HG02852 (cell line): ENCODE results near the gene RAB8A.
"Not testable (repeated sequence)": the region's sequence is repeated elsewhere in the genome, so short reads cannot be mapped to it uniquely, and the experiment has no call there.

ENCODE experiments used
- ATAC-seq: cut with Tn5 transposase; IDR thresholded peaks from one replicate; pipeline ENCODE4 v1.9.1; 2021; ENCODE audit warnings: mild to moderate bottlenecking, moderate library complexity; ENCODE audit not compliant: unreplicated experiment

Gene RAB8A

DNA sequence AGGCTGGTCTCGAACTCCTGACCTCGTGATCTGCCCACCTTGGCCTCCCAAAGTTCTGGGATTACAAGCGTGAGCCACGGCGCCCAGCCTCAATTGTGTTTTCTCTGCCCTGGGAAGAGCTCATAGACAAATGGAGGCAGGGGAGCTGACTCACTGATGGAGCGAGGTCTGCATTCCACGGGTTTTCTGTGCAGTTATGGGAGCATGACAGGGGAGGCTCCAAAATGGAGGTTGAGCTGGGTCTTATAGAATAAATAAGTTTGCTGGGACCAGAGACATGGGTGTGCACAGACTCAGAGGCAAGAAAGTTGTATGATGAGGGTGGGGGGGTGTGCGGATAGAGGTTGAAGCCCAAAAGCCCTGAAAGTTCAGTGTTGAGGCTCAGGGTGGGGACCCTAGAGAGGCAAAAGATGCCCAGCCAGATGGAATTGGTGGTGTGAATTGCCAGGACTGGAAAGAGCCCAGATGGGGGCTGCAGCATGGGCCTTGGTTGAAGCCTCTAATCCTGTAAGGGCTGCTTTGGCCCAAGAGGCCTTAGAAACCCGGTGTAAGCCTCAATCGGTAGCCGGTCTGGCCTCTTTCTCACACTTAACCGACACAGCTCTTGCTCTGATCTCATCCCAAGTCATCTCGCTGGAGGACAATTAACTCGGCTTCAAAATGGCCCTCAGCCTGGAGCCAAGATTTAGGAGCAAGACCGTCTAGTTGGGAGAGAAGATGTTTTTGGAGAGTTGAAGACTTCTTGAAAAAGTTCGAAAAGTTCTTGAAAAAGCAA lies 33.5 kb upstream of the RAB8A start:
- no peak for ATAC-seq

DNA sequence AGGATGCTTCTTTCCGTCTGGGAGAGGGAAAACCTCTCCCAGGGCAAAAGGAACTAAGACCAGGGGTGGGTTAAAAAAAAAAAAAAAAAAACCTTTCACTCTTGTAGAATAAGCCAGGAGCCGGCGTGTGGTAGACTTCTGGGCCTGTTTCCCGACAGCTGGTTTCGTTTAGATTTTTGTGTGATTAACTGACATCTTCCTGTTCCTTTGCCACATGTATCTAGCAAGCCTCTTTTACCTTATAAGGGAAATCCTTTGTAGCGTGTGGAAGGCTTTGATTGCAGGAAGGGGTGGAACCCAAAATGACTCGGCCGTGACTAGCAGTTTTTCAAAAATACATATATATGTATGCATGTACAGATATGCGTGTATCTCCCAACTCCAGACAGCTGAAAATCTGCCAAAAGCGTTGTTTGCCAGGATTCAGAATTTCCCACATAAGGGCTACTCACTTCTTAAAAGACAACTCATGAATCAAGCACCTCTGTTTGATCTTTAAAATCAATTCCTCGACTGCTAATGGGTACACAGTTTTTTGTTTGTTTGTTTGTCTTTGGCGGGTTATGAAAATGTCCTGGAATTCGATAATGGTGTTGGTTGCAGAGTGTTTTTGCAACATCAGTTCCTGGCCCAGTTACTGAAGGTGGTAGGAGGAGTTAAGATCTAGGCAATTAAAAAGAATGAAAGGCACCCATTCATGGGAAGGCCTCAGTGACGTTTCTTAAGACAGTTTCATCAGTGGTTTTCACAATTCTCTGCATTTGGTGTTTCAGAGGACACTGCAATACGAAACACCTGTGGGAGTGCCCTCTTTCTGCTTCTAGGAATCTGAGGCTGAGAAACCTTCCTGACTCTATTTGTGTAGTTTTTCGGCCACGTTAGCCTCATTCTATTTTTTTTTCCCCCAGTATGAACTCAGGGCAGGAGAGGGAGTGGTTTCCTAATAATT lies 32.7 kb upstream of the RAB8A start:
- no peak for ATAC-seq

DNA sequence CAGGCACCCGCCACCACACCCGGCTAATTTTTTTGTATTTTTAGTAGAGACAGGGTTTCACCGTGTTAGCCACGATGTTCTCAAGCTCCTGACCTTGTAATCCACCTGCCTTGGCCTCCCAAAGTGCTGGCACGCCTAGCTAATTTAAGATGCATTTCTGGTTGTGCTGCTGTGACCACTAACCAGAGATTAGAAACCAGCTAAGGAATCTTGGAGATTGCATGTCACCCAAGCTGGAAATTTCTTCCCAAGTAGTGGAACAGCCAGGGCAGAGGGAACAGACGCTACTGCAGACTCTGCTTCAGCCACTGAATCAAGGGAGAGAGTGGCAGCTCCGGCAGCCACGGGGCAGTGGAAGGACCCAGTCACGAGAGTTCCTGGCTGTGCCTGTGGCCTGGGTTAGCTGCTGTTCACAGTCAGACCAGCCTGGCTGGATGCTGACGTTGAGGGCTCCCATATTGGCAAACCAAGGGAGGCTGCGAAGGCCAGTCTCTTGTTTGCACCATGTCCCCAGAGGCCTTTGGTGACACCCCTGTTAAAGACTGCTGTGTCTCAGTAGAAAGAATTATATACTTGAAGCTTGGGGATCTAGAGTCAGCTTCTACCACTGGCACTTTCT lies 27.5 kb upstream of the RAB8A start:
- ATAC-seq: no peak

DNA sequence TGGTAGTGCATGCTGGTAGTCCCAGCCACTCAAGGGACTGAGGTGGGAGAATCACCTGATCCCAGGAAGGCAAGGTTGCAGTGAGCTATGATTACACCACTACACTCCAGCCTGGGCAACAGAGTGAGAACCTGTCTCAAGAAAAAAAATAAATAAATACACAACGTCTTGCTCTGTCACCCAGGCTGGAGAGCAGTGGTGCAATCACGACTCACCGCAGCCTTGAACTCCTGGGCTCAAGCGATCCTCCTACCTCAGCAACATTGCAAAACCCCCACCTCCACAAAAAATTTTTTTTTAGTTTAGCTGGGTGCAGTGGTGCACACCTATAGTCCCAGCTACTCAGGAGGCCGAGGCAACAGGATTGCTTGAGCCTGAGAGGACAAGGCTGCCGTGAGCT lies 26.6 kb upstream of the RAB8A start:
- ATAC-seq: no peak

DNA sequence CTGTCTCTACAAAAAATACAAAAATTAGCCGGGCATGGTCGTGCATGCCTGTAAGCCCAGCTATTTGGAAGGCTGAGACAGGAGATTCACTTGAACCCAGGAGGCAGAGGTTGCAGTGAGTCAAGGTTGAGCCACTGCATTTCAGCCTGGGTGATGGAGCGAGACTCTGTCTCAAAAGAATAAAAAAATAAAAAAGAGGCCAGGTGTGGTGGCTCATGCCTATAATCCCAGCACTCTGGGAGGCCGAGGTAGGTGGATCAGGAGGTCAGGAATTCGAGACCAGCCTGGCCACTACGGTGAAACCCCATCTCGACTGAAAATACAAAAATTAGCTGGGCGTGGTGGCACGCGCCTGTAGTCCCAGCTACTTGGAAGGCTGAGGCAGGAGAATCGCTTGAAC lies 24.3 kb upstream of the RAB8A start:
- not testable (repeated sequence) for ATAC-seq

DNA sequence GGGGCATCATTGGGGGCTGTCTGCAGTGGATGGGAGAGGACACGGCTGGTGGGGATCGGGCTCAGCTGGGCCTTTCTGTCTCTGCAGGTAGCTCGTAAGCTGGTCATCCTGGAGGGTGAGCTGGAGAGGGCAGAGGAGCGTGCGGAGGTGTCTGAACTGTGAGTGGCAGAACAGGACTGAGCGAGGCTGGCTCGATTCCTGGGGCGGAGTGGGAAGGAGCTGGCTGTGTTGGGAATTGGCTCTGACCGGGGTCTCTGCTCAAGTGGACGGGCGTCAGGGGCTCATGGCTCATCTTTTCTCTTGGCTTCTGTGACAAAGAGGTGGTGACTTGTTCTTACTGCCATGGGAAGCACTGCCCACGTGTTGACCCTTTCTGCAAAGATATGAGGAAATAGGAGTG lies 23.7 kb upstream of the RAB8A start:
- ATAC-seq: no peak

DNA sequence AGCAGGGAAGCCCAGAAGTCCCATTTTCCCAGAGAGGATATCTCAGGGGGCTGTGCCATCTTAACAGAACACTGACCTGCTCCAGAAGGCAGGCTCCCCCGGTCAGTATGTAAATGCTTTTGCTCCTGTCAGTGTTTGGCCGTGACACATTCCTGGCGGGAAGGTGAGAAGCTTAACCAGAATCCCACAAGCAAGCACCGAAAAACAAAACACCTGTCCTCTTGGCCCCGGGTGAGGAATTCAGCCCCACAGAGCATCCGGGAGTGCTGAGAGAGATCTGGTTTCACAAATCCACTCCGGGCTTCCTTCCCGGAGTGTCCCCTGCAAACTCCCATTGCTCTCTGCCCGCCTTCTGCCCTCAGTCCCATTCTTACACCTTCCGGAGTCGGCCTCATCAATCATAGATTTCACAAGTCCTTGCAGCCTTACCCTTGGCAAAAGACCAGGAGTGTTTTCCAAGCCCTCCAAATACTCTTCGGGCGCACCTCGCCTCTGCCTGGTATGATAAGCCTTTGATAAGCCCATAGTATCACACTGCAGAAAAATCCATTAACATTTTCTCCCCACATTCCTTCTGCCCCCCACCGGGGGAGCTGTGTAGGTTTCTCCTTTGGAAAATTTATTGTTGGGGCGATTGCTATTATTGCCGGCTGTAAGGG lies 23.2 kb upstream of the RAB8A start:
- ATAC-seq: no peak

DNA sequence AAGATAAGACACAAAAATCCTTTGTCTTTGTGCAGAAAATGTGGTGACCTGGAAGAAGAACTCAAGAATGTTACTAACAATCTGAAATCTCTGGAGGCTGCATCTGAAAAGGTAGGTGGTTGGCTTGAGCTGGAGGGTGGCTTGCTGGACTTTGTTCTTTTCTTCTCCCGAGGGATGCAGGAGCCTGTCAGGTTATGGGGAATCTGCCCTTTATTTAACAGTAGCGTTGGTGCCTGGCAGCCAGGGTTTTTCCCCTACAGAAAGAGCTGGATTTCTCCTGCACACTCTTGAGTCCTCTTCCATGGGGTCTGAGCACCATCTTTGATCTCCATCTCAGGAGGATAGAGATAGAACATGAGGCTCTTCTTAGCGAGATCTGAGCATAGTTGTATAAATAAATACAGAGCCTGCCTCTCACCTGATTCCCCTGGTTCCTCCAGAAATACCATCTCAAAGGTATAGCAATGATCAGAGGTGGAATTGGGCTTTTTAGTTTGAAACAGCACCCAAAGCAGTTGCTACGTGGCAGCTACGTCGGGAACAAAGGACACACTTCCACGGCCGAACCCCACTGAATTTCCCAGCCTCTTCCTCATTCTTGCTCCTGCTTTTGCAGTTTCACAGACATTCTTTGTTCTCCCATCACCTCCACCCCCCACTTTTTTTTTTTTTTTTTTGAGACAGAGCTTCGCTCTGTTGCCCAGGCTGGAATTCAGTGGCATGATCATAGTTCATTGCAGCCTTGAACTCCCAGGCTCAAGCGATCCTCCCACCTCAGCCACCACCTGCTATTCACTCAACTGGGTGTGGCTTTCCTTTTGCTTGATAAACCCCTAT lies 22.5 kb upstream of the RAB8A start:
- no peak for ATAC-seq

DNA sequence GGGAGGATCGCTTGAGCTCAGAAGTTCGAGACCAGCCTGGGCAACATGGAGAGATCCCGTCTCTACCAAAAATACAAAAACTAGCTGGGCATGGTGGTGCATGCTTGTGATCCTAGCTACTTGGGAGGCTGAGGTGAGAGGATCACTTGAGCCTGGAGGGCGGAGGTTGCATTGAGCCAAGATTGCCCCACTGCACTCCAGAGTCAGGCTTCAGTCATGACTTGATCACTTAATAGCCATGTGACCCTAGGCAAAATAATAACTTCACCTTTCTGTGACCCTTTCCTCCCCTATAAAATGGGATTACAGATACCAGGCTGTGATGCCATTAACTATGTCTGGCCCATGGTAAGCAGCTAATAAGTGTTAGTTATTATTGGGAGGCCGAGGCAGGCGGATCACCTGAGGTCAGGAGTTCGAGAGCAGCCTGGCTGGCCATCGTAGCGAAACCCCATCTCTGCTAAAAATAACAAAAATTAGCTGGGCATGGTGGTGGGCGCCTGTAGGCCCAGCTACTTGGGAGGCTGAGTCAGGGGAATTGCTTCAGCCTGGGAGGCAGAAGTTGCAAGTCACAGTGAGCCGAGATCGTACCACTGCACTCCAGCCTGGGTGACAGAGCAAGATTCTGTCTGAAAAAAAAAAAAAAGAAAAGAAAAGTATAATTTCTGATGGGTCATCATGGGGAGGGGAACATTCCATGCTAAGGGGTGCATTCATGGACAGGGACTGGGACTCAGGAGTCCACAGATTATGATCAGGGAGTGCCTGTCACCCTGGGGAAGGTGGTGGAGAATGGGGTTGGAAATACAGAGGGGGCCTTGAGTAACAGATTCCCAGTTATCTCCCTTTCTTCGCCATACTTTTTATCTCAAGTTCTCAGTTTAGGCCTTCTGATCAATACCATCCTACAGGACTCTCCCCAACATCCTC lies 19.9 kb upstream of the RAB8A start:
- no peak for ATAC-seq

DNA sequence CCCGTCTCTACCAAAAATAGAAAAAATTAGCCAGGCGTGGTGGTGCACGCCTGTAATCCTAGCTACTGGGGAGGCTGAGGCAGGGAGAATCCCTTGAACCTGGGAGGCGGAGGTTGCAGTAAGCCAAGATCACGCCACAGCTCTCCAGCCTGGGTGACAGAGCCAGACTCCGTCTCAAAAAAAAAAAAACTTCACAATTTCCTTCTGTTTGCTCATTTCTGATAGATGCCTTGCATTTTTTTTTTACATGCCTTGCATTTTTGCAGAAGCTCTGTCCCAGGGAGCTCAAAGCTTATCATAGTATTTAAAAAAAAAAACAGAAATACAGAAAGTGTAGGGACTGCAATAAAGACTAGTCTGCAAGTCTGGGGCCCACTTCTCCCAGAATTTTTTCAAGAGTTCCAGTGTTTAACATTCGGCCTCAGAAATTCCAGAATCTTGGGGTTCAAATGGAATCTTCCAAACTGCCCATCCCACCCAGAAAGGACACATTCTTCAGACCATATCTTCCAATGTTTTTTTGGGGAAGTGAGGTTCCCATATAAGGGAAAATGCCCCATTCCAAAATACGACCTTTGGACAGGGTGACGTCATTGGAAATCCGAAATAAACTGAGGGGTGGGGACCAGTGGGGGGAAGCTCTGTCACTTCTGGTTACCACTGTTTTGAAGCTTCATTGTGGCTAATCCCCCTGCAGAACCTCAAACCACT lies 17.2 kb upstream of the RAB8A start:
- ATAC-seq: no peak

DNA sequence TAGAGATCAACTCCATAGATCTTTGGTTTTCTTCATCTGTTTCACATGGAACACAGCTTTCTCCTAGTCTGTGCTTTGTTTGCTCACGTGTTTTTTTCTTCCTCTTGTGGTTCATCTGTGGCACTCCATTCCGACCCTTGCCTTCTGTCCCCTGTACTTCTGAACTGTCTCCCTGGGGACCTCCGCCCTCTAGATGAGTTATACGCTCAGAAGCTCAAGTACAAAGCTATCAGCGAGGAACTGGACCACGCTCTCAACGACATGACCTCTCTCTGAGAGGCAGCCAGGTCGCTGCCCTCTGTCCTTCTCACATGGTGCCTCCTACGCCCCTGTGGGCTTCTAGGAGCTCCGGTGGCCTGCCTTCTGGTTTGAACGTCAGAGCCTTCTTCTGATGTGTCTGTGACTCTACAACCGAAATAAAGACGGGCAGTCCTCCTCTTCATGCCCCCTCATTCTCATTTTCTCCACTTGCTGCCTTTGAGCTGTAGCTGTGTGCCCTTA lies 16.6 kb upstream of the RAB8A start:
- no peak for ATAC-seq

DNA sequence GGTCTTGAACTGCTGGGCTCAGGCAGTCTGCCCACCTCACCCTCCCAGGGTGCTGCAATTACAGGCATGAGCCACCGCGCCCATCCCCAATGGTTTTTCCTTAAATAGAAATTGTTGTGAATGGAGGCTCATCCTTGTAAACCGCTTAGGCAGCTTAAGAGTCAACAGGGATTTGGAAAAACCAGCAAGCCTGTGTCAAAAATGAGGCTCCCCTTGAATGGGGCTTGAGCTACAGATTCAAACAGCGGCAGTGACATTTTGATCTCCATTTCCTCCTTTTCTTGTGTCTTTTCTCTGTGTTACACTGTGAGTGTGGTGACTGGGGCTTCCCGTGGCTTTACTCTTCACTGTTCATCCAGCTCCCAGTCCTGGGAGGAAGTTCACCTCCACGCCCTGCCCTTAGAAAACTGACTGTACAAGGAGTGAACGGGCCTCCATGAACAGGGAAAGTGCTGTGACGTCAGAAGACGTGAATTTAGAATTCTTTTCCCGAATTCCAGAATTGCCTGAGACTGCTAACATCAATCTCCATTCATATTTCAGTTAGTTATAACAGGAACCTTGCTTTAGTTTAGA lies 15.3 kb upstream of the RAB8A start:
- ATAC-seq: no peak

DNA sequence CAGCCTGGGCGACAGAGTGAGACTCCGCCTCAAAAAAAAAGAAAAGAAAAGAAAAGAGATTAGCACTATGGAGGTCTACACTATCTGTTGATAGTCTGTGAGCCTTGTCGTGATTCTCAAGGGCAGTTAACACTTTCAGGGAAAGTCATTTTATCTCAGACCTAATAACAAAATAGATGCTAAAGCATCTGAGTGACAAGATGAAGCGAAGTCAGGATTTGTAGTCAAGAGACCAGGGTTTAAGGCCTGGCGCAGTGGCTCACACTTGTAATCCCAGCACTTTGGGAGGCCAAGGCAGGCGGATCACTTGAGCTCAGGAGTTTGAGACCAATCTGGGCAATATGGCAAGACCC lies 13.3 kb upstream of the RAB8A start:
- ATAC-seq: no peak

DNA sequence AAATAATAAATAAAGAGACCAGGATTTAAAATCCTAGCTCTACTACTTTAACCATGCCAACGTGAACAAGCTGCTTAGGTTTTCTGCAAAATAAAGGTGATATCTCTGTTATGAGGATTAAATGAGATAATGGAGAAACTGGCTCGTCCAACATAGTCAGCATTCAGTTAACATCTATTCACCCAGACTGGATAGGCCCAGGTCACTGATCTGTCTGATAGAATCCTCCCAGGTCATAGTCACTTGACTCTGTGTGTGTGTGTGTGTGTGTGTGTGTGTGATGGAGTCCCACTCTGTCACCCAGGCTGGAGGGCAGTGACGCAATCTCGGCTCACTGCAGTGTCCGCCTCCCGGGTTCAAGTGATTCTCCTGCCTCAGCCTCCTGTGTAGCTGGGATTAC lies 12.9 kb upstream of the RAB8A start:
- ATAC-seq: no peak

DNA sequence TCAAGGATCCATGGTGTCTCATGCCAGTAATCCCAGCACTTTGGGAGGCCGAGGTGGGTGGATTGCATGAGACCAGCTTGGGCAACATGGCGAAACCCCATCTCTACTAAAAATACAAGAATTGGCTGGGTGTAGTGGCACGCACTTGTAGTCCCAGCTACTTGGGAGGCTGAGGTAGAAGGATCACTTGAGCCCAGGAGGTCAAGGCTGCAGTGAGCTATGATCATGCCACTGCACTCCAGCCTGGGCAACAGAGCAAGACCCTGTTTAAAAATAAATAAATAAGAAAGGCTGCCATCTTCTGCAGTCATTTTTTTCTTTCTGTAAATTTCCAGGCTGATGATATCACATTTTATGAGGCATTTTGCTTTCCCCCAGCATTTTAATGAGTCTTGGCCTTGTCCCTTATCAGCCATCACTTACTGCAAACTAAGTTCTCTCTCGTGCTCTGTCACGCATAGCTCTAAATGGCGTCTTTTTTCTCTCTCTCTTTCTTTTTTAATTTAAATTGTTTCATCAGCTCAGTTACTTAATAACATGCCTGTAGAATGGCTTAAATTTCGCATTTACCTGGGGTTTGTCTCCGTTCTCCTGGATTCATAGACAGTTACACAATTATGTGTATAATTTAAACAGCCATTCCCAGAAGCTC lies 12.2 kb upstream of the RAB8A start:
- ATAC-seq: not testable (repeated sequence)

DNA sequence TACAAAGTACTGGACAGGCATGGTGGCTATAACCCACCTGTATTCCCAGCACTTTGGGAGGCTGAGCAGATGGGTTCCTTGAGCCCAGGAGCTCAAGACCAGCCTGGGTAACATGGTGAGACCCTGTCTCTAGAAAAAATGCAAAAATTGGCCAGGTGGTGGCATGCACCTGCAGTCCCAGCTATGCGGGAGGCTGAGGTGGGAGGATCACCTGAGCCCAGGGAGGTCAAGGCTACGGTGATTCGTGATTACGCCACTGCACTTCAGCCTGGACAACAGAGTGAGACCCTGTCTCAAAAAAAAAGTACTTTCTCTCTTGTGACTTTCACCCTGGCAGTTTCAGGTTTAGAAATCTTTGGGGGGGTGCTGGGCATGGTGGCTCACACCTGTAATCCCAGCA lies 11.2 kb upstream of the RAB8A start:
- no peak for ATAC-seq

DNA sequence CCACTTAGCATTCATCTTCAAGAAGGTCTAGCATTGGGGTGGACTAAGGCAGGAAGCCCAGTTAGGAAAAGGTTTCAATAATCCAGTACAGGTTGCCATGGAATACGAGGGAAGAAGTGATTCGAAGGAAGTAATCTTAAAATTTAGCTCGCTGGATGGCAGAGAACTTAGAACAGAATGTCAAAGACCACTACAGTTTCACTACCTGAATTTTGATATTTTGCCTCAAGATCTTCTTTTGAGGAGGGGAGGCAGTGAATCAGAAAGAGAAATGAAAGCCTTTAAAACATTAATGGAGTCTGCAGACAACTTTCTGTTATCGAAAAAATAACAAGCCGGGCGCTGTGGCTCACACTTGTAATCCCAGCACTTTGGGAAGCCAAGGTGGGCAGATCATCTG lies 7.0 kb upstream of the RAB8A start:
- no peak for ATAC-seq

DNA sequence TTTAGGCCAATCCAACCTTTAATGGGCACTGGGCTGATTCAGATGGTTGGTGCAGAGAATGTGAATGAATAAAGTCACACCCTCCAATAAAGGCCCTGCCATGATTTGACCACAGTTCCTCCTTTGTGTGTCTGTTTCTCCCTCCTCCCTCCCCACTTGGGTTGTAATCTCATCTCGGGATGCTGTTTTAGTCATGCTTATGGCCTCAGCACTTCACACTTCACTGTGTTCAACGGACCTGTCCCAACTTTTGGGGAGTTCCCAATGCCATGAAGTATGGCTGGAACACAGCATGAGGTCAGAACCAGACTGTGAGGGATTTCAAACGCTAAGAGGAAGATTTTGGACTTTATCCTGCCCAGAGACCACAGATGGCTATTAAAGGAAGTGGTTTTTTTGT lies 5.6 kb upstream of the RAB8A start:
- ATAC-seq: no peak
